GM19043 (cell line): ENCODE data around the gene ALK.

Source experiments
- ATAC-seq: cut with Tn5 transposase; IDR thresholded peaks from one replicate; pipeline ENCODE4 v1.9.1; 2021; ENCODE audit warnings: low read depth; ENCODE audit not compliant: unreplicated experiment

Gene ALK

DNA sequence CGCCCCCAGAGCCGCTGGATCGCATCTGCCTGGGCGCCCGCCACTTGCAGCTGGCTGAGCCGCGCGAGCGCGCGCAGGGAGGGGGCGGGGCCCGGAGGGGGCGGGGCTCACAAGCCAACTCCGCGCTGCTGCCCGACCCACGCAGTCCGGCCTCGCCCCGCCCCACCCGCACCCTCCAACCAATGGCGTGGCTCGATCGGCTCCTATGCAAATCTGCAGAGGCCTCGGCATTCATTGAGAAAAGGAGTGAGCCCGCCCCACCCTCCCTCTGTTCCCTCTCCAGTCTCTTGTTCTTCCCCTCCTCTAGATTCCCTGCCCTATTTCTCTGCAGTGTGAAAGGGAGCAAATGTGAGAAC, at the start of gene ALK:
Gene ALK (minus strand): TSS at position 27 of the 356 bp plus-strand sequence. CDS start 927 bp downstream, outside the sequence.
- ATAC-seq = no peak

DNA sequence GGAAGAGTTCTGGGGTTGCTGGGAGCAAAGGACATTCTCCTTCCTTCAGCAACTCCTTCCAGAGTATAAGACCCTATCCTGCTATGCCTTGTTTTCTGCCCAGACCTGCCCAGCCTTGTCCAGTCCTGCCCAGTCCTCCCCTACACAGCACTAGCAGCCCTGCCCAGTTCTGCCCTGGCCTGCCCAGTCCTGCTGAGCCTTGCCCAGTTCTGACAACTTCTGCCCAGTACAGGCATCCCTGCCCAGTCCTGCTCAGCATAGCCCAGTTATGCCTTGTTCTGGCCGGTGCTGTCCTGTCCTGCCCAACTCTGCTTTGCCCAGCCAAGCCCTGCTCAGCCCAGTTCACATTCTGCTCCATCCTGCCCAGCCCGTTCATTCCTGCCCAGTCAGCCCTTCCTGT, 44.9 kb upstream of the ALK start:
- ATAC-seq = no peak

DNA sequence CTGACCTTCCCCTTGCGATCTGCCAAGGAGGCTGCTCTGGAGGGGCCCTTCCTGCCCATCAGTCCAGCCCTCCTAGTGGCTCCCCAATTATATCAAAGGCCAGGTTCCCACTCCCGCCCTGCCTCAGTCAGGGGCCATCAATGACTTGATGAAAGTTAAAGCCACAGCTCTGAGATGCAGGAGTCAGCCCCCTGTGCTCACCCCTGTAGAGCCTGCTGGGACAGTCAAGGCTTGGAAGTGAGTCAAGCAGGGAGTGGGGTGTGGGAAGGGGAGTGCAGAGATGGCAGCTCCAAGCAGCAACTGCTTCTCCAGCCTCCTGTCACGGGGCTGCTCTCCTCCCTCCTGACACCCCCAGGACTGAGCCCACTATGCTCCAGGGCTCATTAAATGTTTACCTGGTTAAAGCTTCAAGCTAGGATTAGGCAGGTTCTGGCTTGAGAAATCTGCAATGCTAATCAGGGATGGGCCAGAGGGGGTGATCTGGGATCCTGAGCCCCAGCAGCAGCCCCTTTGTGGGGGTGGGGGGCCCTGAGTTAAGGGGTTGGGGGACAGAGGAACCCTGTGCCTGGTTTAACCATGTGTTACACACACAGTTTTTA, 42.7 kb upstream of the ALK start:
- ATAC-seq = no peak

GRCh38 chr2:29962922-29963321, 41.5 kb upstream of the ALK start:
- ATAC-seq = no peak

- no peak for ATAC-seq
Observed at GRCh38 chr2:29954316-29954715, 32.9 kb upstream of the ALK start.

- ATAC-seq = no peak
Observed at GRCh38 chr2:29952973-29953372, 31.6 kb upstream of the ALK start.

GRCh38 chr2:29951576-29951975, 30.2 kb upstream of the ALK start:
- no peak for ATAC-seq

DNA sequence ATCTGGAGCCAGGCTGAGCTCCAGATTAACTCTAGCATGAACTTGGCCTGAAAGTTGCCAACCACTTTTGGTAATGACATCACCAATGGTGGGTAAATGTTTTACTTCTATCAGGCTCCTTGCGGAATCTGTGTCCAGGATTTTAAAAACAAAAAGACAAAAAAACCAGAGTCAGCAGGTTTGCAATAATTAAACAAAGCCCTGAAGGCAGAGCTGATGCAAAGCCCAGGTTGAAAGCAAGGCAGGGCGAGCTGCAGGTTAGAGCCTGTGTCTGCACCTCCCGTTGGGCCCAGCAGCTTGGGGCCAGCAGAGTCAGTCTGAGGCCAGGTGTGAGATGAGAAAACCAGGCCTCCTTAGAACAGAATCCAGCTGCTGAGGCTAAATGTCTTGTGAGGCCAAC, 29.1 kb upstream of the ALK start:
- ATAC-seq = no peak

DNA sequence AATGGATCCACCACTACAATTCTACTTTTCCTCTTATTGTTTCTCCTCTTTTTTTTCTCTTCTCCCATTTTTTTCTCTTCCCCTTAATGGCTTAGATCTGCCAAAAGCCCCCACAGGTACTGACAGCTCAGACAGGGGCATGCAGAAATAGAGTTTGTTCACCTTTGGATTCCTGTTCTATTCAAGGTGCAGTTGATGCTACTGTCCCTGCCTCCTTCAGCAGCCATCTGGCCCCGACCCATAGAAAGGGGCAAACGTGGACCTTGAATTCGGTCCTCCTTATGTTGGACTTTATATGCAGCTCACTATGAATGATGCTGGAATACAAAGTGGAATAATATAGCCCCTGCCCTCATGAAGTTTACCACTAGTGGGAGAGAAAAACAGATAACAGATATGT, 27.7 kb upstream of the ALK start:
- ATAC-seq = no peak

GRCh38 chr2:29946505-29946904, 25.1 kb upstream of the ALK start:
- ATAC-seq = no peak

- no peak for ATAC-seq
Observed at GRCh38 chr2:29942711-29943110, 21.3 kb upstream of the ALK start.

DNA sequence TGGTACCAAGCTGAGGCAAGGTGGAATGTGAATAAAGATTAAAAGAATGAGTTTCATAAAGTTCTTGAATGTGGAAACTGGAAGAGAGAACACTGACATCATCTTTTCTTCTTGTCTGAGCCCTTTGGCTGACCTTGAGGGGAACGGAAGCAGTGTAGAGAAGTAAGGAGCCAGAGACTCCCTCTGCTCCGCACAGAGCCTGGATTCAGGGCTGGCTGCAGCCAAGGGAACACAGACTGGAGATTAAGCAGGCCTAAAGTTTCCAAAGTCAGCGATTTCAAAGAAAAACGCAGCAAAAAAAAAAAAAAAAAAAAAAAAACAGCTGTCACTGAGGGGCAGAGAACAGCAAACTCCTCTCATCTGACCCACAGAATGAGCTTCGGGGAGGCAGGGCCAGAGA, 19.3 kb upstream of the ALK start:
- no peak for ATAC-seq

DNA sequence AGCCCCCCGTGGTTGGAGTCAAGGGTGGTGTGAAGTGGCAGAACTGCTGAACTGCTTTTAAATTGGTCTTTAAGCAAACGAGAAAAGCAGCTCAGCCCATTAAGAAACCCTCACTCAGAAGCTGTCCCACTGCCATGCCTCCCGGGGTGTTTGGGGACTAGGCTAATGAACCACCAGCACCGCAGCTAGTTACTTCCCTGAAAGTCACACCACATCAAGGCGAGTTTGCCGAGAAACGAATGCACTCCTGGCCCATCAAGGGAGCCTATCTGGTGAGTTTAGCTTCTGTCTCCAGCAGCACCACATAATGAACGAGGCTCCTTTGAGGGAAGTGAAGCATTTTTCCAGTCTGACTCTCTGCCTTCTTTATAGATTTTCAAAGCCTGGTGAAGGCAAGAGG, 14.6 kb upstream of the ALK start:
- ATAC-seq = no peak

DNA sequence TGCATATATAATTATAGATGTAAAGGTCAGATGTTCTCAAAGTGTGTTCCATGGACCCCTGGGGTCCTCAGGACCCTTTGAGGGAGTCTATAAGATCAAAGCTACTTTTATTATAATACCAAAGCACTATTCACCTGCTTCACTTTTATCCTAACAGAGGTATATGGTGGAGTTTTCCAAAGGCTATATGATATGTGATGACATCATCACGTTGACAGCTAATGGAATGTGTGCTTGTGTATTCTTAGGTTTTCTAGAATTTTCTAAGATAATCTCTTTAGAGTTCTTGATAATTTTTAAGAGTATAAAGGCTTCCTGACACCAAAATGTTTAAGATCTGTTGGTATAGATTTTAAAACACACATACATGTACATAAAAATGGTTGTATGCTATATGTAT, 10.4 kb upstream of the ALK start:
- no peak for ATAC-seq

- no peak for ATAC-seq
Observed at GRCh38 chr2:29923110-29923721, 1.8 kb upstream of the ALK start.

GRCh38 chr2:29922605-29923004, 1.2 kb upstream of the ALK start:
- ATAC-seq = no peak

- no peak for ATAC-seq
Observed at GRCh38 chr2:29920631-29921559, 491 bp downstream of the ALK start.

DNA sequence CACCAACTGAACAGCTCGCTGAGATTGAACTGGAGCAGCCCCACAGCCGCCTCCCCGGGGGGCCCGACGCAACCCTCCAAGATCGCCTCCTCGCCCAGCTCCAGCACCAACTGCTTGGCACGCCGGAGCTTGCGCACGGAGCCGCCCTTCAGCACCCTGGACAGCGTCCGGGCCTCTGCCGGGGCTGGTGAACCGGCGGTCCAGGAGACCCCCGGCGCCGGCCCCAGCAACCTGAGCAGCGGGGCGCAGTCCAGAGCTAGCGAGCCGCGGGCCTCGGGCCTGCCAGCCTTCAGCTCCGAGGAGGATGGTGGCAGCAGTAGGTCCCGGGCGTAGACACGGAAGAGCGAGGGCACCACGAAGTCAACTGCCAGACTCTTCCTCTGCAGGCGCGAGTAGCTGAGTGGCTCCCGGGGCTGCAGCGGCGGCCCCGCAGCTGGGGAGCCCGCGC, 1.2 kb downstream of the ALK start:
- ATAC-seq = no peak

GRCh38 chr2:29918941-29919340, 2.4 kb downstream of the ALK start:
- ATAC-seq = no peak

DNA sequence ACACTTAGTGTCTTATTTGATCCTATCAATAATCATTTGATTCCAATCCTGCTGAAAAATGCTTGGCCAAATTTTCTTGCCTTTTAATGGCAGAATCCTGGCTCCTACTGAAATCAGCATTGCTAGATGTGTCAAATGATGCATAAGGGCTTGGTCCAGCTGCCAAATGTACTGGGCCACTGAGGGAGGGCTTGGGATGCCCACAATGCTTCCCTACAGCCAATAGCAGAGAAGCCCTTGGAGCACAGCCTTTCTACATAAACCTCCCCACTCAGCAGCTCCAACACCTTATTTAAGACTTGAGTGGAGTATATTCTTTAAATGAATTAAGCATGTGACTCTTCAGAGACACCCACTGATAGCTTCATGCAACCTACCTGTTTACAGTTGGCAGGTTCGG, 3.6 kb downstream of the ALK start:
- no peak for ATAC-seq

- ATAC-seq = no peak
Observed at GRCh38 chr2:29916571-29916970, 4.8 kb downstream of the ALK start.

DNA sequence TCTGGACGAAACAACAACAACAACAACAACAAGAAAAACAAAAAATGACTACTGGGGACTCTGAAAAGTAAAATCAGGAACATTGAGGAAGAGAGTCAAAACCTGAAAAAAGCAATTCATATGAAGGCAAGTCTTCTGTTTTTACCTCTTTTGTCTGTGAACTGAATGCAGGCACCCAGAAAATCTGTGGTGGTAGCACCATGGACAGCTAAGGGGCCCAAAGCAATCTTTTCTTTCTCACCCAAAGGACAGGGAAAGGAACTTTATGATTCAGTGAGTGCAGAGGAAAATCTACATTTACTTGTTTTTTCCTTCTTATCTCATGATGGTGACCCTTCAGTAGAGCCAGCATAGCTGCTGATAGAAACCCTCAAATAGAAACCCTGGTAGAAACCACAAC, 10.4 kb downstream of the ALK start:
- ATAC-seq = no peak
